ENCODE measurements around the gene RSPO1.

- no peak for TF ChIP-seq BCLAF1 (IDR thresholded peaks at IDR 0.05)
- TF ChIP-seq MXD1 (CRISPR knock-in tag; IDR thresholded peaks at IDR 0.05), result no peak
- no peak for TF ChIP-seq ZNF12 (CRISPR knock-in tag; IDR thresholded peaks at IDR 0.05)
- TF ChIP-seq CTCF (CRISPR knock-in tag; IDR thresholded peaks at IDR 0.05), result no peak
- no peak for TF ChIP-seq PRDM10 (CRISPR knock-in tag; IDR thresholded peaks at IDR 0.05; ENCODE audit: low read depth)
- TF ChIP-seq CHD2 (IDR thresholded peaks at IDR 0.05; ENCODE audit: low read depth, low read length), result no peak
- no peak for TF ChIP-seq GABPA (IDR thresholded peaks at IDR 0.05; ENCODE audit: low read depth, low read length)
- TF ChIP-seq GABPA (CRISPR knock-in tag; IDR thresholded peaks at IDR 0.05; ENCODE audit: low read depth), result no peak
- no peak for TF ChIP-seq U2AF1 (optimal IDR thresholded peaks at IDR 0.05; ENCODE audit: low read depth, low read length)
- no peak for TF ChIP-seq XRCC5 (optimal IDR thresholded peaks at IDR 0.05; ENCODE audit: low read length)
- TF ChIP-seq POLR2A (IDR thresholded peaks at IDR 0.05; ENCODE audit: insufficient read depth in 1 of 2, low read depth in 2 of 2, low read length in 2 of 2), result no peak
- no peak for TF ChIP-seq CREB1 (IDR thresholded peaks at IDR 0.05)
- TF ChIP-seq CREB1 (CRISPR knock-in tag; IDR thresholded peaks at IDR 0.05), result no peak
- no peak for TF ChIP-seq KDM4B (CRISPR knock-in tag; IDR thresholded peaks at IDR 0.05)
- no peak for TF ChIP-seq PREB (CRISPR knock-in tag; IDR thresholded peaks at IDR 0.05)
- TF ChIP-seq ELK4 (CRISPR knock-in tag; IDR thresholded peaks at IDR 0.05; ENCODE audit: borderline replicate concordance), result no peak
Measured at GRCh38 chr1:37680933-37681332, 46.2 kb upstream of the RSPO1 start.
